Right renal cortex interstitium (tissue), 3 donors: Measurements from ENCODE around the gene ARL14EP. TPM values are rescaled to one million over a fixed set of nuclear protein-coding genes. Genes with fewer than 3 reads are reported as not detected.

Experiments used
- DNase-seq, 3 donors: peaks; one replicate each; pipeline ENCODE4 v3.0.0-alpha.2; 2013; ENCODE audit warnings: low read depth in 3 of 3, low spot score in 2 of 3
- polyA plus RNA-seq, 3 donors: library from polyadenylated mRNA; unstranded; fragments of 120-200 nt; gene quantifications; one replicate each; pipeline ENCODE4 v1.2.1, GENCODE V29; 2013; ENCODE audit not compliant: insufficient read length in 3 of 3

ARL14EP gene
- polyA plus RNA-seq, 3 donors: 63.0 to 68.2 (median 63.4) TPM

DNA sequence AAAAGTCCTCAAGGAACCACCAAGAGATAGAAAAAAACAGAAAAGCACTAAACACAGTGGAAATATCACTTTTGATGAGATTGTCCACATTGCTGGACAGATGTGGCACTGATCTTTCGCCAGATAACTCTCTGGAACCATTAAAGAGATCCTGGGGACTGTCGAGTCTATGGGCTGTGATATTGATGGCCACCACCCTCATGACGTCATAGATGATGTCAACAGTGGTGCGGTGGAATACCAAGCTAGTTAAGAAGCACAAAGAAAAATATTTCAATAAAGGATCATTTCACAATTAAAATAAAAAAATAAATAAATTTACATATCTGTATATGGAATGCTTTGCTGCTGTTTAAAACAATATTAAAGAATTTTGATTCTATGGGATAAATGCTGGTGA lies 45.5 kb downstream of the ARL14EP start:
- no peak for DNase-seq

DNA sequence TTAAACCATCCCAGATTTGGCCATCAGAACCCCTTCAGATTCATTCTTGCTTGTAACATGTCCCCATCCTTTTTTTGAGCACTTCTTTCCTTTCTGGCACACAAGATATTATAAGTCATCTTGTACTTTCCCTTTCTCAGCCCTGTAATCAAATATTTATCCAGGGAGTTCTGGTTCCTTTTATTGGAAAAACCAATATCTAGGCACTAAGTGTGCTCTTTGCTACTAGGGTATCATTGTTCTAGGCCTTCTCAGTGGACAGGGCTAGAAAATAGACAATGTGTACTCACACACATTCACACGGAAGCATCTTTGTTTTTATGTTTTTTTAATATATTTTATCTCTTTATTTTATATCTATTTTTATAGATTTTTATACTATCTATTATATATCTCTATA lies 47.3 kb downstream of the ARL14EP start:
- no peak for DNase-seq

DNA sequence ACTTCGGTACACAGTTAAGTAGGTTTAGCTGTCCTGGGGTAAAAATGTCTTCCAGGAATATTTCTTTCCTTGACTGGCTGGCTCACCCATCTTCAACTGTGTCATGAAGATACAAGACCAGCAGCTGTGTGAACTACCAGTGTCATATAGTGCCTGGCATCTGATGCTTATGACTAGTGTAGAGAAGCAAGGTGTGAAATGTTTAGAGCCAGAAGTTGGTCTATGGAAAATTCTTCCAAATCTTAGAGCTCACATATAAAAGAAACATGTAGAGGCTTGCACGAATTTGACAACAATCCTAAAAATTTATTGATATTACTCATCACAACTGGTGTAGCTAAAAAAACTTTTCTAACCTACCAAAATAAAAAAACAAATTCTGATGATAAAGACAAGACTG lies 54.4 kb downstream of the ARL14EP start:
- DNase-seq: no peak

DNA sequence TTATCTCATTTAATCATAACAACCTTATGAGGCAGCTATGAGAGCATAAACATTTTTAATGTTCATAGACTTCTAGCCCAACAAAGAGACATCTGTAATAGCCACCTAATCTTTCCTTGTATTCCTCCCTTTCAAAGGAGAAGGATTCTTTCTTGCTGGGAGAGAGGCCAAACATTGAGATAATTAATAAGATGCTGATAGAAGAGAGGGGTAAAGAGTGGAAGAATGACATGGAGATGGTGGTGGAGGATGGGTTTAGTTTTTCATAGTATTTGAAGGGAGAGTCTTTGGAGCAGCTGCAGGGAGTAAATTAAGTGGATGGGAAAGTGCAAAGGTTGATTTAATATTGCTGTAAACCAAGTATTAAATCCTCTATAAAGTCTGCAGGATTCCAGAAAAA lies 57.9 kb downstream of the ARL14EP start:
- no peak for DNase-seq

DNA sequence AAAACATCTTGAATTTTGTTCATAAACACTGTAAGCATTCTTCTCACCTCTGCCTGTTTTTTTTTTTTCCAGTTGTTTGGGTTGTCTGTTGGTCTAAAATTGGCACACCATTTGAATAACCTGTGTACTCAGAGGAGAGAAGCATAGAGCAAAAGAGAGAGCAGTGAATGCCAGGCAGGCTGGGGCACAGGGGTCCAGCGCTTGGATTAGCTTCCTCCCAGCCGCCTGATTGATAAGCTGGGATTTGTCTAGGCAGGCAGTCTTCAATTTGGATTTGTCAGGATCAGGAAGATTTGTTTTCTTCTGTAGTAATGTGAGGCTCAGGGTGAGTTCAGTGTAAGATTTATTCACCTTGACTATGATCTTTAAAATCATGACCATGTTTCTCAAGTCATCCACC lies 59.0 kb downstream of the ARL14EP start:
- DNase-seq: no peak

Other genes with a start within 250 kb of the ARL14EP start
- gene FSHB, start 92.1 kb upstream of the ARL14EP start, polyA plus RNA-seq: not detected